ENCODE data around the gene LIPN. TPM values are rescaled to one million over a fixed set of nuclear protein-coding genes. Genes with fewer than 3 reads are reported as not detected.

The LIPN gene
- total RNA-seq, 3 donors from 2014 or later = not detected

DNA sequence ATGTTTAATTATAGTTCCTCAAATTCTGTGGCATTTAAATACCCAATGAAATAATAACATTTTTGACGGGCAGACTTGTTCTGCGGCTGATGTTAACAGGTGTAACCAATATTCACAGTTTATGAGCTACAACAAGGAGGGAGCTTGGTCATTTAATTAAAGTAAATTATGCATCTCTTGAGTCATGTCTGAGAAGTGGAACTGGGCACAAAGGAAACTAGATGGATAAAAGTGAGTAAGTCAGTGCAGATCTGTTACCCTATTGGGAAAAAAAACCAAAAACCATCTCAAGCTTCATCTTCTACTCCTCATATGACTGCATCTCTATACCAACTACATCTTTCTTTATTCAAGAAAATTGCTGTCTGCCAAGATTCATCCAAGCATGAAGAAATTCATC is 67.9 kb downstream of the LIPN start:
- intact Hi-C loops (cut with DNase I, micrococcal nuclease) = no loop called here
- no peaks in the 10 kb centered on the region for H3K4me1 ChIP-seq (ENCODE audit: low read depth)
- no peak for TF ChIP-seq CTCF (IDR thresholded peaks at IDR 0.05)
- H3K36me3 ChIP-seq (ENCODE audit: low read depth) = no peaks in the 10 kb centered on the region
- H3K4me3 ChIP-seq = no peak overlapping the region
- ATAC-seq (no peak), DNase-seq (no peak)
- no peaks in the 10 kb centered on the region for H3K9me3 ChIP-seq

GRCh38 chr10:88828310-88828709 is 68.5 kb downstream of the LIPN start:
- TF ChIP-seq CTCF (IDR thresholded peaks at IDR 0.05) = no peak
- H3K4me1 ChIP-seq (ENCODE audit: low read depth) = no peaks in the 10 kb centered on the region
- no peaks in the 10 kb centered on the region for H3K9me3 ChIP-seq
- DNase-seq (no peak), ATAC-seq (no peak)
- intact Hi-C loops (cut with DNase I, micrococcal nuclease) = no loop called here
- no peaks in the 10 kb centered on the region for H3K36me3 ChIP-seq (ENCODE audit: low read depth)
- H3K4me3 ChIP-seq = no peak overlapping the region

Other genes with a start within 250 kb of the LIPN start
- 10 to 100 TPM in 2 of 3 donors, 1 to 10 TPM in 1; 9.8 to 12.1 (median 11.8) TPM for gene RNLS, start 176.7 kb upstream of the LIPN start, total RNA-seq
- gene LIPJ, start 173.3 kb upstream of the LIPN start, total RNA-seq = under 1 TPM in 2 of 3 donors, not detected in 1; 0.12 to 0.34 TPM
- not detected for gene LIPF, start 95.6 kb upstream of the LIPN start, total RNA-seq
- not detected for gene LIPK, start 53.8 kb upstream of the LIPN start, total RNA-seq
- gene LIPM, start 42.7 kb downstream of the LIPN start, total RNA-seq = not detected
- 10 to 100 TPM in 2 of 3 donors, 1 to 10 TPM in 1; 9.0 to 30.6 (median 18.9) TPM for gene ANKRD22, start 91.8 kb downstream of the LIPN start, total RNA-seq
- 10 to 100 TPM; 19.2 to 44.2 (median 20.0) TPM for gene STAMBPL1, start 120.2 kb downstream of the LIPN start, total RNA-seq
- 100 to 1,000 TPM in 2 of 3 donors, 10 to 100 TPM in 1; 80.6 to 920 (median 253) TPM for gene ACTA2, start 192.8 kb downstream of the LIPN start, total RNA-seq
- 10 to 100 TPM; 31.8 to 51.0 (median 50.8) TPM for gene FAS, start 230.8 kb downstream of the LIPN start, total RNA-seq

Data from mucosa of descending colon (tissue), 3 donors.